Stimulated activated memory B cell treated with anti-CD40 and anti-IgM and Interleukin-4, amounts not matched to agents 10 μg/mL and 1 μg/mL and 100 μg/mL, for 72 hours (primary cell): ENCODE measurements around the gene IFI35.
"Not testable (repeated sequence)": the region's sequence is repeated elsewhere in the genome, so short reads cannot be mapped to it uniquely, and the experiment has no call there.

Experiments
- ATAC-seq: fragments of 150-1000 bp; cut with Tn5 transposase; 2 replicates; pipeline ENCODE4 v1.10.0; 2021
- H3K27ac Mint-ChIP-seq: one replicate; pipeline ENCODE4 v1.8.0; 2022; ENCODE audit warnings: mild to moderate bottlenecking, mixed read lengths
- H3K27me3 Mint-ChIP-seq: one replicate; pipeline ENCODE4 v1.8.0; 2022; ENCODE audit warnings: mixed read lengths
- H3K36me3 Mint-ChIP-seq: one replicate; pipeline ENCODE4 v1.8.0; 2022; ENCODE audit warnings: mixed read lengths
- H3K4me1 Mint-ChIP-seq: one replicate; pipeline ENCODE4 v1.8.0; 2022; ENCODE audit warnings: mixed read lengths
- H3K4me3 Mint-ChIP-seq: one replicate; pipeline ENCODE4 v1.8.0; 2022; ENCODE audit warnings: mild to moderate bottlenecking, moderate library complexity, mixed read lengths
- H3K9me3 Mint-ChIP-seq: one replicate; pipeline ENCODE4 v1.8.0; 2022; ENCODE audit warnings: mixed read lengths

The IFI35 gene

DNA sequence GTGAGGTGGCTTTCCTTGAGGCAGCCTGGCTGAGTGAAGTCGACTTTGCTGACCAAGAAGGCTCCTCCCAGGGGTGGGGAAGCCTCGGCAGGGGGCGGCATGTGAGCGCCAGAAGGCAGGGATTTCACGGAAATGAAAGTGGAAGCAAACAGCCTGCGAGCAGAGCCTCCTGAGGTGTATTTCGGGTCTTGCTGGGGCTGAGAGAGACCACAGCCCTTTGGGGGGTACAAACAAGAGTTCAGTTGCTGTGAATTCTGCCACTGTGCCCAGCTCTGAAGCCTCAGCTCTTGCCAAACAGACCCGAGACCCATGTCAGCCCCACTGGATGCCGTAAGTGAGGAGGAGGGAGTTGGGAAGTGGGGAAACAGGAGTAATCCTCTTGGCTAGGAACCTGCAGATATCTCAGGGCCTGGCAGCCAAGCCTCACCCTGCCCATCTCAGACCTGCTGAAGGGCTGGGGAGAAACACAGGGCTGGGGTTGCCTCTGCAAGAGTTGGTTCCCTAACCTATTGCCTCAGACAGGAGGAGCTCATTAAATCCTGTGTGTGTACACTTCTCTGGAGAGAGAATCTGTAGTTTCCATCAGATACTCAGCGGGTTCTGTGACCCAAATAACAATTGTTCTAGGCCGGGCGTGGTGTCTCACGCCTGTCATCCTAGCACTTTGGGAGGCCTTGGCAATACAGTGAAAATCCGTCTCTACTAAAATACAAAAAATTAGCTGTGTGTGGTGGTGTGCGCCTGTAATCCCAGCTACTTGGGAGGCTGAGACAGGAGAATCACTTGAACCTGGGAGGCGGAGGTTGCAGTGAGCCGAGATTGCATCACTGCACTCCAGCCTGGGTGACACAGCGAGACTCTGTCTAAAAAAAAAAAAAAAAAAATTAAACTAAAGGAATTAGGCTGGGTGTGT lies at the start of gene IFI35:
Gene IFI35, plus strand, starts transcription at position 146 of the 913 bp plus-strand sequence. Its CDS starts 164 bp downstream, at position 310.
- Mint-ChIP-seq H3K27me3 (no peaks in the 10 kb centered on the region), H3K4me3 (peak within 1 kb of the TSS; percentile 100), H3K27ac (peak within 1 kb of the TSS; percentile 98), H3K36me3 (peaks cover 22% of the 10 kb centered on the region), H3K9me3 (no peaks in the 10 kb centered on the region), H3K4me1 (peaks cover 19% of the 10 kb centered on the region)
- peak; percentile 98 for ATAC-seq

DNA sequence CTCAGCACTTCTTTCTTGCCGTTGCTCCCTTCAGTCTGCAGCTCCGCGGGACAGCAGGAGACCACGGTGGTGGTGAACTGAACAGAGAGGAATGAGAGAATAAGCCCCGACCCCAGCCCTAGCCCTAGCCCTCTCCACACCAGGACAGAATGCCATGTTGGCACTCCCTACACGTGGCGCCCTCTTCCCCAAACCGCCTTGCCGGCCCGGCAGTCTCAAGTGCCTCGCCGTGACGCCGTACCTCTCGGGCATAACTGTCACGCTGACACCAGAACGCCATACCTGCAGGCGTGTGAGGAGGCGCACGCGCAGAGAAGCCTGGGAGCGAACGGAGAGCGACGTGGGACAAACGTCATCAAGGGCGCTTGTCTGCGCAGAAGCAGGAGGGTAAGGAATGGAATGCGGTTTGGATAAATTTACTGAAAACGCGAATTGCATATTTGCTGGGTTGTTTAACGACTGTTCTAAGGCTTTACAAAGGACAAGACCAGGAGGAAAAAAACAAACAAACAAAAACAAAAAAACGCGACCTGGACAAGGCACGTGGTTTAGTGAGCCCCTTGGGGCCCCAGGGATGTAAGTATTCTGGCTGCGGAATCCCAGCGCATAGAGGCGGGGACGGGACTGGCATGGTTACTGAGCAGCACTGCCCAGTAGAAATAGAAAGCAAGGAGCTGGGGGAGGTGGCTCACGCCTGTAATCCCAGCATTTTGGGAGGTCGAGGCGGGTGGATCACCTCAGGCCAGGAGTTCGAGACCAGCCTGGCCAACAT lies 42.2 kb upstream of the IFI35 start, which contains the start of gene AARSD1:
Gene AARSD1, minus strand, starts transcription at position 294 of the 772 bp plus-strand sequence. Its CDS starts 14 bp downstream, at position 280.
- Mint-ChIP-seq H3K9me3 (no peaks in the 10 kb centered on the region), H3K4me1 (peaks cover 21% of the 10 kb centered on the region), H3K27ac (peak within 1 kb of the TSS; percentile 95), H3K4me3 (peak within 1 kb of the TSS; percentile 94), H3K36me3 (peaks cover 22% of the 10 kb centered on the region), H3K27me3 (no peaks in the 10 kb centered on the region)
- ATAC-seq = peak; percentile 97

DNA sequence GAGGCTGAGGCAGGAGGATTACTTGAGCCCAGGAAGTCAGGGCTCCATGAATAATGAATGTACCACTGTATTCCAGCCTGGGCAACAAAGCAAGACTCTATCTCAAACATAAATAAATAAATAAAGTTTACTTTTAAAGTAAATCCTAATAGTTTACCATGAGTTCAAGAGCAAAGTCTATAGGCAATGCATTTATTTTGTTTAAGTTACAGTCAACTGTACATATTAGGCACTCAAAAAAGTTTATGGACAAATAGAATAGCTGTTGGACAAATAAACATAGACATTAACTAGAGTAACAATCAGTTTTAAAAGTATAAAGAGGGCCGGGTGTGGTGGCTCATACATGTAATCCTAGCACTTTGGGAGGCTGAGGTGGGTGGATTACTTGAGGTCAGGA lies 38.7 kb upstream of the IFI35 start:
- no peak for ATAC-seq
- Mint-ChIP-seq H3K36me3 (no peaks in the 10 kb centered on the region), H3K4me1 (peaks cover 16% of the 10 kb centered on the region), H3K4me3 (no peak overlapping the region), H3K27me3 (no peaks in the 10 kb centered on the region), H3K9me3 (no peaks in the 10 kb centered on the region), H3K27ac (no peak overlapping the region)

DNA sequence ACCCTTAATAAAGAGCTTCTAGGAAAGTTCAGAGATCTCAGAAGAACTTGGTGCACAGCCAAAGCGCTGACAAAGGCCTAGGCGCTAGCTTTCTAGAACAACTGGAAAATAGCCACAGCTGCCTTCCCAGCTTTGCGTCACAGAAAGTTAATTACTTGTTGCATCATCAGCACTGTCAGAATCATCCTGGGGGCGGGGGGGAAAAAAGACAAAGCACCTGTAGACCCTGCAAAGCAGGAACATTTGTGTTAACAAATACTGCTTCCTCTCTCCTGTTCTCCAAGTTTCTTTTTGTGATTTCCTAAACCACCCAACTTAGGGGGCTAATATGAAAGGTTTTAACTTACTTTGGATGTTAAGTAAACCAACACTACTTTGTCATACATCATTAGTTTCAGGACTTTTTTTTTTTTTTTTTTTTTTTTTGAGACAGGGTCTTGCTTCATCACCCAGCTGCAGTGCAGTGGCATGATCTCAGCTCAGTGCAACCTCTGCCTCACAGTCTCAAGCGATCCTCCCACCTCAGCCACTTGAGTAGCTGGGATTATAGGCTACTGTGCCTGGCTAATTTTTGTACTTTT lies 37.5 kb upstream of the IFI35 start:
- Mint-ChIP-seq H3K27ac (no peak overlapping the region), H3K4me1 (peaks cover 6% of the 10 kb centered on the region), H3K36me3 (no peaks in the 10 kb centered on the region), H3K4me3 (no peak overlapping the region), H3K9me3 (no peaks in the 10 kb centered on the region), H3K27me3 (no peaks in the 10 kb centered on the region)
- ATAC-seq = no peak

DNA sequence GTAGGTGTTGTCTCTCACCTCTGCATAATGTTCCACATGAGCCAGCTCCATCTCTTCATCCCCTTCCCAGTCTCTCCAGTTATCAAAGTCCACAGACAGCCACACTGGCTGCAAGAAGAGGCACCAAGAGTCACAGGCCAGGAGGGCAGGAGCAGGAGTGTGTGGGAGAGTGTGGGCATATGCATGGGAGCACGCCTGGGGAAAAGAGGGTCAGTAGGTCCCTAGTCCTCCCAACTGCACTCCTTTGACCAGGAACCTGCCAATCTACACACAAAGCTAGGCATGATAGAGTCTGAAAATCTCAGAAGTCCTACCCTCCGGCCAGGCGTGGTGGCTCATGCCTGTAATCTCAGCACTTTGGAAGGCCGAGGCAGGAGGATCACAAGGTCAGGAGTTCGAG lies 35.0 kb upstream of the IFI35 start:
- Mint-ChIP-seq H3K36me3 (no peaks in the 10 kb centered on the region), H3K27me3 (no peaks in the 10 kb centered on the region), H3K4me3 (no peak overlapping the region), H3K9me3 (no peaks in the 10 kb centered on the region), H3K4me1 (no peaks in the 10 kb centered on the region), H3K27ac (no peak overlapping the region)
- ATAC-seq = no peak

DNA sequence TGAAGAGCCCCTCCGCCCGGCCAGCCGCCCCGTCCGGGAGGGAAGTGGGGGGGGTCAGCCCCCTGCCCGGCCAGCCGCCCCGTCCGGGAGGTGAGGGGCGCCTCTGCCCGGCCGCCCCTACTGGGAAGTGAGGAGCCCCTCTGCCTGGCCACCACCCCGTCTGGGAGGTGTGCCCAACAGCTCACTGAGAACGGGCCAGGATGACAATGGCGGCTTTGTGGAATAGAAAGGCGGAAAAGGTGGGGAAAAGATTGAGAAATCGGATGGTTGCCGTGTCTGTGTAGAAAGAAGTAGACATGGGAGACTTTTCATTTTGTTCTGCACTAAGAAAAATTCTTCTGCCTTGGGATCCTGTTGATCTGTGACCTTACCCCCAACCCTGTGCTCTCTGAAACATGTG lies 33.3 kb upstream of the IFI35 start:
- ATAC-seq, H3K9me3 Mint-ChIP-seq, H3K36me3 Mint-ChIP-seq, H3K4me3 Mint-ChIP-seq, H3K27ac Mint-ChIP-seq, H3K4me1 Mint-ChIP-seq, H3K27me3 Mint-ChIP-seq: not testable (repeated sequence)

DNA sequence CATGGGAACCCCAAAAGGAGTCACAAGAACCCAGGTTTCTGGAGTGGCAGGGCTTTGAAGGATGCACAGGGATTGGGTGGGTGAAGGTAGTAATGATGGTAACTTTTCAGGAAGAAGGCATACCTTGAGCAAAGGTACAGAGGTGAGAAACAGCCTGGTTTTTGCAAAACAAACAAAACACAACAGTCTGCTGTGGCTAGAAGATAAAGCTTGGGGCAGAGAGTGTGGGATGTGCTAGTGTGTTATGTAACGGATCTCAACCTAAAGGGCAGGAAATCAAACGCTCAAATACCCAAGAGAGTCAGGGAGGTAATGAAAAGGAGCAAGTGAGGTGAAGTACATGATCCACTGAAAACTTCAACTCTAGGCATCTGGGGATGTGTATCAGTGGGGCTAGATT lies 31.3 kb upstream of the IFI35 start:
- H3K4me3 Mint-ChIP-seq = no peak overlapping the region
- no peak overlapping the region for H3K27ac Mint-ChIP-seq
- H3K4me1 Mint-ChIP-seq = peaks cover 11% of the 10 kb centered on the region
- no peaks in the 10 kb centered on the region for H3K9me3 Mint-ChIP-seq
- peaks cover 2% of the 10 kb centered on the region for H3K36me3 Mint-ChIP-seq
- no peaks in the 10 kb centered on the region for H3K27me3 Mint-ChIP-seq
- no peak for ATAC-seq

DNA sequence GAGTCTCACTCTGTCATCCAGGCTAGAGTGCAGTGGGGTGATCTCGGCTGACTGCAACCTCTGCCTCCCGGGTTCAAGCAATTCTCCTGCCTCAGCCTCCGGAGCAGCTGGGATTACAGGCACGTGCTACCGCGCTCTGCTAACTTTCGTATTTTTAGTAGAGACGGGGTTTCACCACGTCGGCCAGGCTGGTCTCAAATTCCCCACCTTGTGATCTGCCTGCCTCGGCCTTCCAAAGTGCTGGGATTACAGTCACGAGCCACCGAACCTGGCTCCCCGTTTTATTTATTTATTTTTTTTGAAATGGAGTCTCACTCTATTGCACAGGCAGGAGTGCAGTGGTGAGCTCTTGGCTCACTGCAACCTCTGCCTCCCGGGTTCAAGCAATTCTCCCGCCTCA lies 30.9 kb upstream of the IFI35 start:
- not testable (repeated sequence) for H3K27ac Mint-ChIP-seq, H3K4me3 Mint-ChIP-seq

DNA sequence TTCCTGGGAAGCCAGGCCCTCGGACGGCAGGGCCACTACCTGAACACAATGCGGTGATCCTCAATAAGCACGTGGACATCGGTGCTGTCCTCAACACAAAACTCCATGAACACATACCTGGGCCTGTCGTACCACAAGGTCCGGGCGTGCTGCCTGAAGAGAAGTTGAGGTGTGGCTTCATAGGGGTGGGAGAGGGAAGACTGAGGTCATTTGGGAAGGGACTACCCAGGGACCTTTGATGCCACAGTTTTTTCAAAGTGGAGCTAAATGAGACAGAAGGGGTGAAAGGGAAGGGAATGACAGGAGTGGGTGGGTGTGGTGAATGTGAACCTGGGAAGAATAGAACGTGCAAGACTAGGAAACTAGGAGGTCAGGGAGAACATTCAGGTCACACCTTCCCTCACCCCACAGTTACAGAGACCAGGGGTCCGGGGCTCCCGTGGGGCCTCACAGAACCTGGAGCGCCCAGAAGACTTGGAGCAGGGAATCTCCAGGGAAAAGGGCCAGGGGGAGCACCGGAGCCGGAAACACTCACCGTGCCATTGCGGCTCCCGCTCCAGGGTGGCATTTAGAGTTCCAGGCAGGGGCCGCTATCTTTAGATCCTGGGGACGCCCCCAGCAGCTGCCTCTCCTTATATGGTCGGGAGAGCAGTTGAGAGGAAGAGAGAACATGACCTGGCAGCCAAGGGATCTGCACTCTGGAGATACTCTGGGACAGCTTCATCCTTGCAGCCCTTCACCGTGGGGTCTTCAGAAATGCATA lies 26.9 kb upstream of the IFI35 start, which contains the start of gene PTGES3L:
Gene PTGES3L, minus strand, starts transcription at position 570 of the 763 bp plus-strand sequence. Its CDS starts 27 bp downstream, at position 543.
- peak; percentile 44 for ATAC-seq
- Mint-ChIP-seq H3K27me3 (no peaks in the 10 kb centered on the region), H3K36me3 (peaks cover 17% of the 10 kb centered on the region), H3K9me3 (no peaks in the 10 kb centered on the region), H3K4me3 (peak within 1 kb of the TSS; percentile 98), H3K27ac (peak within 1 kb of the TSS; percentile 98), H3K4me1 (peaks cover 51% of the 10 kb centered on the region)

More for the DNA sequence above, 30.9 kb upstream of the IFI35 start:
- ATAC-seq, H3K36me3 Mint-ChIP-seq, H3K9me3 Mint-ChIP-seq, H3K27me3 Mint-ChIP-seq: not testable (repeated sequence)
- H3K4me1 Mint-ChIP-seq = peaks cover 16% of the 10 kb centered on the region

DNA sequence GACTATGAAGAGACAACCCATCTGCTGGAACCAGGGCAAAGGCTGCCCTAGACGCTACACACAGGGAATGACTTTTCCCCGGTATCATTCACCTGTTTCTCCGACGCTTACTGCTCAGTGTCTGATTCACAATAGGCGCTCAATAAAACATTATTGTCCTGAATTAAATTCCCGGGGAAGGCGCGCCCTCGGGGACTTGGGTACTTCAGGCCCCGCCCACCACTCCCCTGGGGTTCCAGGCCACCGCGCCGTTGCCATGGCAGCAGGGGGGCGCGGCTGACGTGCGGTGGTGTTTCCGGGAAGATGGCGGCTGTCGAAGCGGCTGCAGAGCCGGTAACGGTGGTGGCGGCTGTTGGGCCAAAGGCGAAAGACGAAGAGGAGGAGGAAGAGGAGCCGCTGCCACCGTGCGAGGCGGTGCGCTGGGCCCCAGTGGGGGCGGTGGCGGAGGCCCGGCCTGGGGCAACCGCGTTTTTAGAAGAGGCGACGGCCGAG lies 26.3 kb upstream of the IFI35 start, which contains the start of gene RUNDC1:
Gene RUNDC1, plus strand, starts transcription at position 292 of the 492 bp plus-strand sequence. Its CDS starts 12 bp downstream, at position 304.
- Mint-ChIP-seq H3K4me3 (peak within 1 kb of the TSS; percentile 98), H3K9me3 (no peaks in the 10 kb centered on the region), H3K27me3 (no peaks in the 10 kb centered on the region)

DNA sequence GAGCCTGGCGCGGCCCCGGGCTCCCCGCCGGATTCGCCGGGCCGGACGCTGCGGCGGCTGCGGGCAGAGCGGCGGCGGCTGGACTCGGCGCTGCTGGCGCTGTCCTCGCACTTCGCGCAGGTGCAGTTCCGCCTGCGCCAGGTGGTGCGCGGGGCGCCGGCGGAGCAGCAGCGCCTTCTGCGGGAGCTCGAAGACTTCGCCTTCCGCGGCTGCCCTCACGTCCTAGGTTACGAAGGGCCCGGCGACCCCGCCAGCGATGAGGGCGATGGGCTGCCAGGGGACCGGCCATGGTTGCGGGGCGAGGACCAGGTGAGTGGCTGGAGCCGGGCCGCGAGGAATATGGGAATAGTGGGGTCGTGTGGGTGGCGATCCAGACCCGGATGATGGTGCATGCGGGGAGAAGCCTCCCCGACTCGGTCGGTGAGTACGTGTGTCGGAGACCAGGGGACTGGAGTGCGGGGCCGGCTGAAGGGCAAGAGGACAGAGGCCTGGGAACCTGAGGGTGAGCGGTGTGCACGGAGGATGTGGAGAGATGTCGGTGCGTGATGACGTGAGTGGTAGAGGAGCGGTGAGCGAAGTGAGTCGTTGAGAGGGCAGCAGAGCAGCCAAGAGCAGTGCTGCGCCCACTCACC lies 25.7 kb upstream of the IFI35 start:
- ATAC-seq = peak; percentile 79
- Mint-ChIP-seq H3K4me3 (peak overlapping the region; percentile 90), H3K27ac (peak overlapping the region; percentile 98), H3K27me3 (no peaks in the 10 kb centered on the region), H3K4me1 (peaks cover 63% of the 10 kb centered on the region), H3K9me3 (no peaks in the 10 kb centered on the region), H3K36me3 (peaks cover 17% of the 10 kb centered on the region)

More for the DNA sequence above, 26.3 kb upstream of the IFI35 start, which contains the start of gene RUNDC1:
- Mint-ChIP-seq H3K36me3 (peaks cover 17% of the 10 kb centered on the region), H3K27ac (peak within 1 kb of the TSS; percentile 98), H3K4me1 (peaks cover 58% of the 10 kb centered on the region)
- ATAC-seq = peak; percentile 90

DNA sequence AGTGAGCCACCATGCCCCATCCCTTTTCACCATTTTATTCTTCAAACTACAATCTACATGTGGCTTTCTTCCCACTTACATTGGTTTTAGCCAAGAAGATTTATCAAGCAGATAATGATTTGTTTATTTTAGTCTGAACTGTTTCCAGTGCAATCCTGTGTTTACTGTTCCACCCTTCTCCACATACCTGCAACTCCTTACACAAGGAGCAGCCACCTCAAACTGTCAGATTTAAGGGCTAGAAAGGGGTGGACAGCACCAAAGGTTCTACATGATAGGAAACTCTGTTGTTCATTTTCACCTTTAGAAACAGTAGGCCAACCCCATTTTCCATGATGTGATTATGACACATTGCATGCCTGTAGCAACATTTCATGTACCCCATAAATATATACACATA lies 24.3 kb upstream of the IFI35 start:
- no peaks in the 10 kb centered on the region for H3K27me3 Mint-ChIP-seq
- ATAC-seq = no peak
- peaks cover 17% of the 10 kb centered on the region for H3K36me3 Mint-ChIP-seq
- peak overlapping the region; percentile 90 for H3K4me3 Mint-ChIP-seq
- H3K4me1 Mint-ChIP-seq = peaks cover 66% of the 10 kb centered on the region
- no peaks in the 10 kb centered on the region for H3K9me3 Mint-ChIP-seq
- peak overlapping the region; percentile 98 for H3K27ac Mint-ChIP-seq

DNA sequence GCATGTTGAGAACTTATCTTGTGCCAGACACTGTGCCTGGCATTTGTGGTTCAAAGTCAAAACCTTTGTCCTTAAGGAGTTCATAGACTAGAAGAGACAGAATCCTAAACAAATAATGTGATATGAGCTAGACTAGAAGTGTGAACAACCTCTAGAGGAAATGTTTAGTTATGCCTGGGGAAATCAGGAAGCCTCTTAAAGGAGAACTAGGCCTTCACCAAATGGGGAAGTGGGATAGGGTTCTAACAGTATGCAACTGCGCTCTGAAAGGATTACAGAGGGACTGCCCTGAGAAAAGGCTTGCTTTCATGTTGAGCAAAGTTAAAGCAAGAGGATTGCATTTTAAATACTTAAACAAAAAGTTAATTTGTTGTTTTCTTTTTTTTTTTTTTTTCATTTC lies 21.4 kb upstream of the IFI35 start:
- H3K4me3 Mint-ChIP-seq = peak overlapping the region; percentile 67
- peaks cover 58% of the 10 kb centered on the region for H3K4me1 Mint-ChIP-seq
- no peaks in the 10 kb centered on the region for H3K27me3 Mint-ChIP-seq
- ATAC-seq = peak; percentile 89
- H3K27ac Mint-ChIP-seq = peak overlapping the region; percentile 89
- H3K36me3 Mint-ChIP-seq = peaks cover 41% of the 10 kb centered on the region
- no peaks in the 10 kb centered on the region for H3K9me3 Mint-ChIP-seq

DNA sequence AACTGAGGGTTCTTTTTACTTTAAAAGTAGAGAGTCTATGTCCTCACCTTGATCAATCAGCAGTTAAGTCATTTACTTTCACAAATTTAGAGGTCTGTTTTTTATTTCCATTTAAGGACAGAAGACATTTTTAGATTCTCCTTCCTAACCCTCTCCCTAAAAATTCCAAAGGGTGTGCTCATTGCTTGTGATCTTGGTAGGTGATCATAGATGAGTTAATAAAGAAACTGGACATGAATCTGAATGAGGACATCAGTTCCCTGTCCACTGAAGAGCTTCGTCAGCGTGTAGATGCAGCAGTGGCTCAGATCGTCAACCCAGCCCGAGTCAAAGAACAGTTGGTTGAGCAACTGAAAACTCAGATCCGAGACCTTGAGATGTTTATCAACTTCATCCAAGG lies 17.4 kb upstream of the IFI35 start:
- ATAC-seq = no peak
- Mint-ChIP-seq H3K4me3 (no peak overlapping the region), H3K27me3 (no peaks in the 10 kb centered on the region), H3K4me1 (peaks cover 26% of the 10 kb centered on the region), H3K9me3 (no peaks in the 10 kb centered on the region), H3K36me3 (peaks cover 53% of the 10 kb centered on the region), H3K27ac (no peak overlapping the region)
